GM19193 (cell line): ENCODE data around the gene PCBP3.

Source experiments
- POLR2A ChIP-seq: IDR thresholded peaks from 4 replicates; pipeline ENCODE4 v1.6.1; 2011; ENCODE audit not compliant: insufficient read depth, insufficient read length; ENCODE audit errors: extremely low read depth

Gene PCBP3

GRCh38 chr21:45943630-45944540 lies 300.4 kb downstream of the PCBP3 start:
- no peak for TF ChIP-seq POLR2A

GRCh38 chr21:45944601-45945000 lies 301.1 kb downstream of the PCBP3 start:
- TF ChIP-seq POLR2A = no peak

- TF ChIP-seq POLR2A = no peak
These were observed 301.7 kb downstream of the PCBP3 start for GRCh38 chr21:45945066-45945867.

GRCh38 chr21:45945868-45946210 lies 302.3 kb downstream of the PCBP3 start:
- no peak for TF ChIP-seq POLR2A

GRCh38 chr21:45947296-45947695 lies 303.8 kb downstream of the PCBP3 start:
- TF ChIP-seq POLR2A = no peak

- no peak for TF ChIP-seq POLR2A
These were observed 304.3 kb downstream of the PCBP3 start for GRCh38 chr21:45947716-45948255.

GRCh38 chr21:45948576-45949141 lies 305.1 kb downstream of the PCBP3 start:
- no peak for TF ChIP-seq POLR2A

- no peak for TF ChIP-seq POLR2A
These were observed 306.6 kb downstream of the PCBP3 start for GRCh38 chr21:45949928-45950739.

GRCh38 chr21:45950740-45951515 lies 307.4 kb downstream of the PCBP3 start:
- TF ChIP-seq POLR2A = no peak

- no peak for TF ChIP-seq POLR2A
These were observed 308.2 kb downstream of the PCBP3 start for GRCh38 chr21:45951676-45952075.

- TF ChIP-seq POLR2A = no peak
These were observed 309.4 kb downstream of the PCBP3 start for GRCh38 chr21:45952974-45953373.

GRCh38 chr21:45954261-45954660 lies 310.7 kb downstream of the PCBP3 start:
- no peak for TF ChIP-seq POLR2A

GRCh38 chr21:45954921-45955320 lies 311.4 kb downstream of the PCBP3 start:
- TF ChIP-seq POLR2A = no peak

GRCh38 chr21:45957551-45957950 lies 314.0 kb downstream of the PCBP3 start:
- no peak for TF ChIP-seq POLR2A

GRCh38 chr21:45957981-45958600 lies 314.6 kb downstream of the PCBP3 start:
- TF ChIP-seq POLR2A = no peak
